HG03103 (cell line): Measurements from ENCODE around the gene CPNE2.
"Not testable (repeated sequence)": the region's sequence is repeated elsewhere in the genome, so short reads cannot be mapped to it uniquely, and the experiment has no call there.

ENCODE experiments used
- ATAC-seq: cut with Tn5 transposase; IDR thresholded peaks from one replicate; pipeline ENCODE4 v1.9.1; 2021; ENCODE audit warnings: low read depth; ENCODE audit not compliant: unreplicated experiment

CPNE2 gene

DNA sequence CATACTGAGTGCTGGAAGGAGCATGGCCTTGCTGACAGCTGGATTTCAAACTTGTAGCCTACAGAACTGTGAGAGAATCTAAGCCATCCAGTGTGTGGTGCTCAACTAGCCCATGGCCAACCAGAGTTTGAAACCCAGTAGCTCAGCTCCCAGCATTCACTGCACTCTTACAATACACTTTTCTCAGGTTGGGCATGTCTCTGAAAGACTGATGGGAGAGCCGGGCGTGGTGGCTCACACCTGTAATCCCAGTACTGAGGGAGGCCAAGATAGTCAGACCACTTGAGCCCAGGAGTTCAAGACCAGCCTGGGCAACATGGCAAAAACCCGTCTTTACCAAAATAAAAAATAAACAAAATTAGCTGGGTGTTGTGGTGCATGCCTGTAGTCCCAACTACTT lies 3.8 kb downstream of the CPNE2 start:
- no peak for ATAC-seq

- ATAC-seq = no peak
Observed at GRCh38 chr16:57096793-57097192, 4.4 kb downstream of the CPNE2 start.

DNA sequence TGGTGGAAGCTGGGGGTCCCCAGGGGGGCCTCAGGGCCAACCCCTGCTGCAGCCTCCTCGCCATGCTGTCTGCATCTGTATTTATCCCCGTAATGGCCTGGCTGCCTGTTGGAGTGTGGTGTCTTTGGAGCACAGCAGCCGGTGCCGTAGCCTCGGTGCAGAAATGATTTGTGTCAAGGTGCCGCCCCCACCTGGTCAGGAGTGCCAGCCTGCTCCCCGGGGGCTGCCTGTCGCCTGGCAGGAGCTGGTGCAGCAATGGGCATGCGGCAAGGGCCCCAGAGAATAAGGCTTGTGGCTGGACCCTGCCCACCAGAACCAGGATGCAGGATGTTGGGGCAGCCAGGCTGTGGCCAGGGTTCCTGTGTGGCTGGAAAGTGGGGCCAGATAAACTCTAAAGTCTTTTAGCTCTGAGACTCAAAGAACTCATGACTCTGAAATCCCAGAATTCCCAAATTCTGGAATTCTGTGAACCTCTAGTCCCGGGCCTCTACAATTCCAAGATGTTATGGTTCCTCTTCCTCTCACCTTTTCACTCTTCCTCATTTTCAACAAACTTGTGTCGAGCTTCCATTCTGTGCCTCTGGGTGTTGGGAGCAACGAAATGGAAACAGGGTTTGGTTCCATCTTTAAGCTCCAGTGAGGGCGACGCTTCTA lies 5.9 kb downstream of the CPNE2 start:
- no peak for ATAC-seq

GRCh38 chr16:57099965-57100364 lies 7.6 kb downstream of the CPNE2 start:
- ATAC-seq = not testable (repeated sequence)

- no peak for ATAC-seq
Observed at GRCh38 chr16:57100445-57100844, 8.1 kb downstream of the CPNE2 start.

DNA sequence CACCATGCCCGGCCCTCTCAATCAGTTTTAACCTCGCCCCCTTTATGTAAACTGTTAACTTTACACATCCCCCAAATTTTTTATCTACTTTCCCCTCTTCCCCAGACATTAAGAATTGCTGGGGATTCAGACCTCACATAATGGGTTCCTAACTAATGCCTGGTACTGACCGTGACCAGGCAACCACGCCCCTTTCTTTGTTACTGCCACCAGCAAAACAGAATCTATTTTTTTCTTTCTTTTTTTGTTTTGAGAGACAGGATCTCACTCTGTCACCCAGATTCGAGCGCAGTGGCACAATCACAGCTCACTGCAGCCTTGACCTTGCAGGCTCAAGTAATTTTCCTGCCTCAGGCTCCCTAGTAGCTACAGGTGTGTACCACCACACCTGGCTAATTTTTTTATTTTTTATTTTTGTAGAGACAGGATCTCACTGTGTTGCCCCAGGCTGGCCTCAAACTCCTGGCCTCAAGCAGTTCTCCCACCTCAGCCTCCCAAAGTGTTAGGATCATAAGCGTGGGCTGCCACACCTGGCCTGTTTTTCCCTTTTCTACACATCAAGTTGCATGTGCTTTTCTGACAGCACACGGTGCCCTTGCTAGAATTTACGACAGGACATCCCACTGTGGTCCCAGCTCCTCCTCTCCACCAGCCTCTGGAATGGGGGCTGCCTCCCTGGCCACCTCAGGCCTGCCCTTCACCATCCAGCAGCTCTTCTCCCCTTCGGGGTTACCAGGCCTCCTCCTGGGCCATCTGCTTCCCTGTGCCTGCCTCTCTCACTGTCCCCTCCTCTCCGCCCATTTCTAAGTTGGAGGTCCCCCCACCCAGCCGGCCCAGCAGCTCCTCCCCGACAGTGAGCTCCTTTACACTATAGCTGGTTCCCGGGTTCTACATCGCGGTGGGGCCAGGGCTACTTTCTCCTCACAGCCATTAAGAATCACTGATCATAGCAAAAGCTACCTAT lies 10.8 kb downstream of the CPNE2 start:
- no peak for ATAC-seq

- no peak for ATAC-seq
Observed at GRCh38 chr16:57104706-57105105, 12.3 kb downstream of the CPNE2 start.

GRCh38 chr16:57105184-57105583 lies 12.8 kb downstream of the CPNE2 start:
- no peak for ATAC-seq

DNA sequence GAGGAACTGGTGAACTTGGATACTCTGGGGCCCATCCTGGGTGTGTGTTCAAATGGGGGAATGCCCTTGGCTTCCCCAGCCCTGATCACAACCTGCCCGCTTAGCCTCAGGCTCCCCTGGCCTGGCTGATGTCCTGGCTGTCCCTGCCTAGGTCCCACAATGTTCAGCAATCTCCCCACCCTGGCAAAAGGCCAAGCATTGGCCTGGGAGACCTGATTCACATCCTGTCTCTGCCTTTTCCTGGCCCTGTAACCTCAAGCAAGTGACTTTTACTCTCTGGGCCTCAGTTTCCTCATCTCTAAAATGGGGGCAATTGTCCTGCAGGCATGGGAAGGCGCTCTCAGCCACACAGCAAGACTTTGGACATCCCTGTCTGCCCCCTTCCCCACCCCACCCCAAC lies 14.4 kb downstream of the CPNE2 start:
- ATAC-seq = no peak

GRCh38 chr16:57107321-57107922 lies 15.0 kb downstream of the CPNE2 start:
- ATAC-seq = no peak

DNA sequence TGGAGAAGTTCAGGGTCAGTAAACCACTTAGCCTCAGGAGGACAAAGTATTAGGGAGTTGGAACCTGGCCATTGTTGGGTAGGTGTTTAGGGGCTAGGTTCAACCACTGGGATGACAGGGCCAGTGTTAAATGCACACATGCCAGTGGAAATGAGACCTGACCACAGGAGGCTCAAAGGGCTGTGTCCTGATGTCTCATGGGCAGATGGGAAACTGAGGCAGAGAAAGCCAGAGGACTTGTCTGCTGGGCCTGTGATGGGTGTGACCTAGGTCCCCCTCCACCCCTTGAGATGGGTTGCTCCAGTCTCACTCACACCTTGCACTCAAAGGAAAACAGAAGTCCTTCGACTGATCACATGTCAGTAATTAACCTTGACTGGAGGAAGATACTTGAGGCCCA lies 16.0 kb downstream of the CPNE2 start:
- ATAC-seq = no peak

GRCh38 chr16:57109259-57110105 lies 17.1 kb downstream of the CPNE2 start:
- not testable (repeated sequence) for ATAC-seq

DNA sequence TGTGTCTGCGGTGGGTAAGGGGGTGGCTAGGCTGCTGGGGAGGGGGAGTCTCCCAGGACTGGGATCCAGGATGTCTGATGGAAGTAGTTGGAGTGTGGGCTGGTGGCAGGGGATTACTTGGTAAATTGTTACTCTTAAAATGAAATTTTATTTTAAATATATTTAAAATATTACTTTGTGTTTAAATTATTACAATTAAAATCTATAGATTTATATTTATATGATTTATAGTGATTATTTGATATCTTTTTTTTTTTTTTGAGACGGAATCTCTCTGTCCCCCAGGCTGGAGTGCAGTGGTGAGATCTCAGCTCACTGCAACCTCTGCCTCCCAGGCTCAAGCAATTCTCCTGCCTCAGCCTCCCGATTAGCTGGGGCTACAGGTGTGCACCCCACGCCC lies 18.6 kb downstream of the CPNE2 start:
- ATAC-seq = no peak

- no peak for ATAC-seq
Observed at GRCh38 chr16:57111420-57111819, 19.0 kb downstream of the CPNE2 start.

DNA sequence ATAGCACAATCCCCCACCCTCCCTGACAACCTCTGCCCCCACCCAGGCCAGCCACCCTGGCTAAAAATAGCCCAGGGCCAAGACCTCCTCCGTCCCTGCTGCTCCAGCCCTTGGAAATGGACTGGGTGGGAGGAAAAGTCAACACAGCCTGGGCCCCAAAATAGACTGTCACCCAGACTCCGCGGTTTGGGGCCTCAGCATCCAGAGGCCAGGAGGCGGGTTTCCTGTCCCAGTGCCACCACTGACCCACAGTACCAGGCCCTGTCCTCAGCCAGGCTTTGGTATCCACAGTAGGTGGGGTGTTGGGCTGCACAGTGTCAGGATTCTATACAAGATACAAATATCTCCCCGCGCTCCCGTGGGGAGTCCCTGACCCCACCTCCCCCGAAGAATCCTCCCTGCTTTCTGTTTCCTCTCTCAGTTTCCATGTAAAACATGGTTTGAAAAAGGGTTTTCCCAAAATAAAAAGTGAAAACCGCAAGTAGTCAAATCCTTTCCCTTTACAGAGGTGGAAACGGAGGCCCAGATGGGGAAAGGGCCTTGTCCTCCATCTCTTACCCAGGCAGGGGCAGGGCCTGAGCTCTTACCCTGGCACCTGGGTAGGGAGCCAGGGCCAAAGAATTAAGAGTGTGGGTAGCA lies 20.1 kb downstream of the CPNE2 start:
- ATAC-seq = no peak

GRCh38 chr16:57113042-57113453 lies 20.7 kb downstream of the CPNE2 start:
- no peak for ATAC-seq

- no peak for ATAC-seq
Observed at GRCh38 chr16:57113664-57114063, 21.3 kb downstream of the CPNE2 start.

- ATAC-seq = no peak
Observed at GRCh38 chr16:57115168-57115513, 22.8 kb downstream of the CPNE2 start.

GRCh38 chr16:57115514-57116182 lies 23.3 kb downstream of the CPNE2 start:
- no peak for ATAC-seq
